ENCODE data around the gene EFHC1. TPM values are rescaled to one million over a fixed set of nuclear protein-coding genes. Genes with fewer than 3 reads are reported as not detected.

Gene EFHC1
- total and polyA plus RNA-seq, 2 of the 13 experiments (the other 11 are each of a cell fraction or from before 2014, with no cell fraction given) = 23.4 to 29.5 TPM

DNA sequence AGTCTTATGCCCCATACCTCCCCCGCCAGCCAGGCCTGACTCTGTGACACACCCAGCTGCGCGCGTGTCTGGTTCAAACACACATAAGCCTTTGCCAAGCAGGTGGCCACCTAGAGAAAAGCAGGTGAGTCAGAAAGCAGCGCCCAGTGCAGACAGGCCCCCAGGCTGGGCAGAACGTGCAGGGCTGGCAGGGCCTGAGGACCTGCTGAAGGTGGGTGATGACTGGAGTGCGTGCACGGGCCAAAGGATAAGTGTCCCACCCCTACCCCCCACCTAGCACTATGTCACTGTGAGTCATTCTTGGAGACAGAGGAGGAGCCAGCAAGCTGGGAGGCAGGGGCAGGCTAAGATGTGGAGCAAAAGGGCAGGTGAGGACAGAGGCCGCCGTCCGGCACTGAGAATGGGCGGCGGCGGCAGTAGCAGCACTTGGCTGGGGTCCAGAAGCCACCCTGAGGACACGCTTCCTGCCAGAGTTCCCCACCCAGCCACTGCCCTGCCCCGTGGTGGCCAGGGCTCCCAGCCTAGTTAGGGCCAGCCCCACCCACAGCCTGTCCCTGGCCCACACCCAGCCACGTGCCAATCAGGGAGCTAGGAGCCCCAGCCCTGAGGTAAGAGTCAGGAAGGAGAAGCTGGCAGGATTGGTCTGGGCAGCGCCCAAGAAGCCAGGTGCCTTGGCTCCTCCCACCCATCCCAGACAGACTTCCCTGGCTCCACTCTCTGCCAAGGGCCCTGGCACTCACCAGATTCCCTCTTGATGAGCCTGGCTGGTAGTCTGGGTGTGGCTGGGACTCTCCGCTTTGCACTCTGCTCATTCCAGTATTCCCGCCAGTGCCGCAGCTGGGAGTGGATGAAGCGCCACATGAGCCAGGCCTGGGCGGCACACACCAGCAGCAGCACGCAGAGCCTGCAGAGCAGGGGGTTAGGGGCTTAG lies 84.0 kb downstream of the EFHC1 start (continued):
- TF ChIP-seq, protein P1, sequence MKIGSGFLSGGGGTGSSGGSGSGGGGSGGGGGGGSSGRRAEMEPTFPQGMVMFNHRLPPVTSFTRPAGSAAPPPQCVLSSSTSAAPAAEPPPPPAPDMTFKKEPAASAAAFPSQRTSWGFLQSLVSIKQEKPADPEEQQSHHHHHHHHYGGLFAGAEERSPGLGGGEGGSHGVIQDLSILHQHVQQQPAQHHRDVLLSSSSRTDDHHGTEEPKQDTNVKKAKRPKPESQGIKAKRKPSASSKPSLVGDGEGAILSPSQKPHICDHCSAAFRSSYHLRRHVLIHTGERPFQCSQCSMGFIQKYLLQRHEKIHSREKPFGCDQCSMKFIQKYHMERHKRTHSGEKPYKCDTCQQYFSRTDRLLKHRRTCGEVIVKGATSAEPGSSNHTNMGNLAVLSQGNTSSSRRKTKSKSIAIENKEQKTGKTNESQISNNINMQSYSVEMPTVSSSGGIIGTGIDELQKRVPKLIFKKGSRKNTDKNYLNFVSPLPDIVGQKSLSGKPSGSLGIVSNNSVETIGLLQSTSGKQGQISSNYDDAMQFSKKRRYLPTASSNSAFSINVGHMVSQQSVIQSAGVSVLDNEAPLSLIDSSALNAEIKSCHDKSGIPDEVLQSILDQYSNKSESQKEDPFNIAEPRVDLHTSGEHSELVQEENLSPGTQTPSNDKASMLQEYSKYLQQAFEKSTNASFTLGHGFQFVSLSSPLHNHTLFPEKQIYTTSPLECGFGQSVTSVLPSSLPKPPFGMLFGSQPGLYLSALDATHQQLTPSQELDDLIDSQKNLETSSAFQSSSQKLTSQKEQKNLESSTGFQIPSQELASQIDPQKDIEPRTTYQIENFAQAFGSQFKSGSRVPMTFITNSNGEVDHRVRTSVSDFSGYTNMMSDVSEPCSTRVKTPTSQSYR (CRISPR knock-in tag; IDR thresholded peaks at IDR 0.05; ENCODE audit: borderline replicate concordance) = no peak
- TF ChIP-seq, protein P2, sequence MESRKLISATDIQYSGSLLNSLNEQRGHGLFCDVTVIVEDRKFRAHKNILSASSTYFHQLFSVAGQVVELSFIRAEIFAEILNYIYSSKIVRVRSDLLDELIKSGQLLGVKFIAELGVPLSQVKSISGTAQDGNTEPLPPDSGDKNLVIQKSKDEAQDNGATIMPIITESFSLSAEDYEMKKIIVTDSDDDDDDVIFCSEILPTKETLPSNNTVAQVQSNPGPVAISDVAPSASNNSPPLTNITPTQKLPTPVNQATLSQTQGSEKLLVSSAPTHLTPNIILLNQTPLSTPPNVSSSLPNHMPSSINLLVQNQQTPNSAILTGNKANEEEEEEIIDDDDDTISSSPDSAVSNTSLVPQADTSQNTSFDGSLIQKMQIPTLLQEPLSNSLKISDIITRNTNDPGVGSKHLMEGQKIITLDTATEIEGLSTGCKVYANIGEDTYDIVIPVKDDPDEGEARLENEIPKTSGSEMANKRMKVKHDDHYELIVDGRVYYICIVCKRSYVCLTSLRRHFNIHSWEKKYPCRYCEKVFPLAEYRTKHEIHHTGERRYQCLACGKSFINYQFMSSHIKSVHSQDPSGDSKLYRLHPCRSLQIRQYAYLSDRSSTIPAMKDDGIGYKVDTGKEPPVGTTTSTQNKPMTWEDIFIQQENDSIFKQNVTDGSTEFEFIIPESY (CRISPR knock-in tag; IDR thresholded peaks at IDR 0.05) = peak; percentile 90
- no peak for TF ChIP-seq ZNF629 (CRISPR knock-in tag; conservative IDR thresholded peaks at IDR 0.05)
- peak; percentile 65; the same call in 1 of the 2 replicates for TF ChIP-seq HES4 (CRISPR knock-in tag; IDR thresholded peaks at IDR 0.05; ENCODE audit: borderline replicate concordance)
- TF ChIP-seq TSC22D2 (CRISPR knock-in tag; IDR thresholded peaks at IDR 0.05; ENCODE audit: borderline replicate concordance) = no peak
- TF ChIP-seq SPEN (CRISPR knock-in tag; IDR thresholded peaks at IDR 0.05; ENCODE audit: low read depth) = no peak
- TF ChIP-seq ZNF777 (CRISPR knock-in tag; IDR thresholded peaks at IDR 0.05) = no peak
- TF ChIP-seq MXD4 (CRISPR knock-in tag; IDR thresholded peaks at IDR 0.05) = no peak
- 0 out of 2 replicates have a peak, but pooled peaks have one; percentile 12 for TF ChIP-seq ZBTB38 (CRISPR knock-in tag; IDR thresholded peaks at IDR 0.05)
- no peak for TF ChIP-seq MED13 (CRISPR knock-in tag; IDR thresholded peaks at IDR 0.05)
- TF ChIP-seq, protein P3, sequence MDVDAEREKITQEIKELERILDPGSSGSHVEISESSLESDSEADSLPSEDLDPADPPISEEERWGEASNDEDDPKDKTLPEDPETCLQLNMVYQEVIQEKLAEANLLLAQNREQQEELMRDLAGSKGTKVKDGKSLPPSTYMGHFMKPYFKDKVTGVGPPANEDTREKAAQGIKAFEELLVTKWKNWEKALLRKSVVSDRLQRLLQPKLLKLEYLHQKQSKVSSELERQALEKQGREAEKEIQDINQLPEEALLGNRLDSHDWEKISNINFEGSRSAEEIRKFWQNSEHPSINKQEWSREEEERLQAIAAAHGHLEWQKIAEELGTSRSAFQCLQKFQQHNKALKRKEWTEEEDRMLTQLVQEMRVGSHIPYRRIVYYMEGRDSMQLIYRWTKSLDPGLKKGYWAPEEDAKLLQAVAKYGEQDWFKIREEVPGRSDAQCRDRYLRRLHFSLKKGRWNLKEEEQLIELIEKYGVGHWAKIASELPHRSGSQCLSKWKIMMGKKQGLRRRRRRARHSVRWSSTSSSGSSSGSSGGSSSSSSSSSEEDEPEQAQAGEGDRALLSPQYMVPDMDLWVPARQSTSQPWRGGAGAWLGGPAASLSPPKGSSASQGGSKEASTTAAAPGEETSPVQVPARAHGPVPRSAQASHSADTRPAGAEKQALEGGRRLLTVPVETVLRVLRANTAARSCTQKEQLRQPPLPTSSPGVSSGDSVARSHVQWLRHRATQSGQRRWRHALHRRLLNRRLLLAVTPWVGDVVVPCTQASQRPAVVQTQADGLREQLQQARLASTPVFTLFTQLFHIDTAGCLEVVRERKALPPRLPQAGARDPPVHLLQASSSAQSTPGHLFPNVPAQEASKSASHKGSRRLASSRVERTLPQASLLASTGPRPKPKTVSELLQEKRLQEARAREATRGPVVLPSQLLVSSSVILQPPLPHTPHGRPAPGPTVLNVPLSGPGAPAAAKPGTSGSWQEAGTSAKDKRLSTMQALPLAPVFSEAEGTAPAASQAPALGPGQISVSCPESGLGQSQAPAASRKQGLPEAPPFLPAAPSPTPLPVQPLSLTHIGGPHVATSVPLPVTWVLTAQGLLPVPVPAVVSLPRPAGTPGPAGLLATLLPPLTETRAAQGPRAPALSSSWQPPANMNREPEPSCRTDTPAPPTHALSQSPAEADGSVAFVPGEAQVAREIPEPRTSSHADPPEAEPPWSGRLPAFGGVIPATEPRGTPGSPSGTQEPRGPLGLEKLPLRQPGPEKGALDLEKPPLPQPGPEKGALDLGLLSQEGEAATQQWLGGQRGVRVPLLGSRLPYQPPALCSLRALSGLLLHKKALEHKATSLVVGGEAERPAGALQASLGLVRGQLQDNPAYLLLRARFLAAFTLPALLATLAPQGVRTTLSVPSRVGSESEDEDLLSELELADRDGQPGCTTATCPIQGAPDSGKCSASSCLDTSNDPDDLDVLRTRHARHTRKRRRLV (CRISPR knock-in tag; IDR thresholded peaks at IDR 0.05) = no peak
- no peak for TF ChIP-seq FOXK1 (CRISPR knock-in tag; IDR thresholded peaks at IDR 0.05; ENCODE audit: borderline replicate concordance, low read depth)
- no peak for TF ChIP-seq IRX3 (CRISPR knock-in tag; IDR thresholded peaks at IDR 0.05; ENCODE audit: borderline replicate concordance, low read depth)
- no peak for TF ChIP-seq ZNF562 (CRISPR knock-in tag; IDR thresholded peaks at IDR 0.05; ENCODE audit: borderline replicate concordance)
- TF ChIP-seq KAT7 (CRISPR knock-in tag; IDR thresholded peaks at IDR 0.05; ENCODE audit: borderline replicate concordance) = no peak
- no peak for TF ChIP-seq HOXD1 (CRISPR knock-in tag; IDR thresholded peaks at IDR 0.05)
- no peak for TF ChIP-seq ZFP37 (CRISPR knock-in tag; IDR thresholded peaks at IDR 0.05; ENCODE audit: borderline replicate concordance)
